H9 (cell line): ENCODE data around the gene FAM174C. TPM values are rescaled to one million over a fixed set of nuclear protein-coding genes. Genes with fewer than 3 reads are reported as not detected.

Experiments used
- DNase-seq: peaks from one replicate; pipeline ENCODE4 v3.0.0-alpha.2; 2017
- H2AFZ ChIP-seq: one replicate; pipeline ENCODE4 v1.6.1; 2013; ENCODE audit warnings: mild to moderate bottlenecking, low read length, control low read depth, moderate library complexity
- H2AK5ac ChIP-seq: 2 replicates; pipeline ENCODE4 v1.6.1; 2013; ENCODE audit warnings: low read length, control low read depth, mixed read lengths; ENCODE audit not compliant: insufficient read length
- H2BK120ac ChIP-seq: one replicate; pipeline ENCODE4 v1.6.1; 2013; ENCODE audit warnings: low read depth, mild to moderate bottlenecking, low read length, control low read depth, inconsistent platforms; ENCODE audit not compliant: poor library complexity, severe bottlenecking
- H2BK12ac ChIP-seq: 2 replicates; pipeline ENCODE4 v1.6.1; 2013; ENCODE audit warnings: low read length, control low read depth, mixed read lengths, low read depth; ENCODE audit not compliant: insufficient read length
- H2BK15ac ChIP-seq: 2 replicates; pipeline ENCODE4 v1.6.1; 2013; ENCODE audit warnings: low read depth, low read length, control low read depth
- H2BK20ac ChIP-seq: one replicate; pipeline ENCODE4 v1.6.1; 2013; ENCODE audit warnings: low read depth, mild to moderate bottlenecking, low read length, control low read depth, inconsistent platforms; ENCODE audit not compliant: poor library complexity, severe bottlenecking
- H2BK5ac ChIP-seq: 2 replicates; pipeline ENCODE4 v1.6.1; 2013; ENCODE audit warnings: low read length, control low read depth, mixed read lengths; ENCODE audit not compliant: insufficient read length
- H3K14ac ChIP-seq: 2 replicates; pipeline ENCODE4 v1.6.1; 2013; ENCODE audit warnings: low read length, control low read depth; ENCODE audit not compliant: insufficient read depth
- H3K18ac ChIP-seq: 2 replicates; pipeline ENCODE4 v1.6.1; 2013; ENCODE audit warnings: low read depth, mild to moderate bottlenecking, mixed read lengths, low read length, control low read depth; ENCODE audit not compliant: insufficient read length
- H3K23ac ChIP-seq: 2 replicates; pipeline ENCODE4 v1.6.1; 2013; ENCODE audit warnings: low read length, control low read depth, mixed read lengths, low read depth; ENCODE audit not compliant: insufficient read length
- H3K23me2 ChIP-seq: 2 replicates; pipeline ENCODE4 v1.6.1; 2013; ENCODE audit warnings: low read depth, mild to moderate bottlenecking, mixed read lengths, low read length, control low read depth; ENCODE audit not compliant: insufficient read length, poor library complexity, severe bottlenecking
- H3K27ac ChIP-seq: 2 replicates; pipeline ENCODE4 v1.5.1; 2013; ENCODE audit warnings: low read length, control low read depth, mixed read lengths, low read depth; ENCODE audit not compliant: insufficient read length
- H3K27me3 ChIP-seq: 2 replicates; pipeline ENCODE4 v1.6.1; 2013; ENCODE audit warnings: low read length, control low read depth, inconsistent platforms; ENCODE audit not compliant: insufficient read depth
- H3K4ac ChIP-seq: 2 replicates; pipeline ENCODE4 v1.6.1; 2013; ENCODE audit warnings: low read depth, mild to moderate bottlenecking, control low read depth, inconsistent platforms, low read length, moderate library complexity
- H3K4me1 ChIP-seq: 2 replicates; pipeline ENCODE4 v1.6.1; 2013; ENCODE audit warnings: low read length, control low read depth, inconsistent platforms; ENCODE audit not compliant: insufficient read depth
- H3K4me2 ChIP-seq: 2 replicates; pipeline ENCODE4 v1.6.1; 2013; ENCODE audit warnings: low read length, control low read depth, mixed read lengths; ENCODE audit not compliant: insufficient read length, insufficient read depth
- H3K56ac ChIP-seq: 2 replicates; pipeline ENCODE4 v1.6.1; 2013; ENCODE audit warnings: low read depth, mild to moderate bottlenecking, mixed read lengths, low read length, control low read depth; ENCODE audit not compliant: insufficient read length
- H3K79me1 ChIP-seq: 2 replicates; pipeline ENCODE4 v1.6.1; 2013; ENCODE audit warnings: low read depth, mild to moderate bottlenecking, moderate library complexity, low read length, control low read depth, inconsistent platforms; ENCODE audit not compliant: insufficient read depth, poor library complexity, severe bottlenecking
- H3K79me2 ChIP-seq: 2 replicates; pipeline ENCODE4 v1.6.1; 2013; ENCODE audit warnings: low read length, control low read depth, inconsistent platforms; ENCODE audit not compliant: insufficient read depth
- H3K9ac ChIP-seq: 2 replicates; pipeline ENCODE4 v1.6.1; 2013; ENCODE audit warnings: low read length, control low read depth, mixed read lengths; ENCODE audit not compliant: insufficient read length; ENCODE audit errors: extremely low read depth
- H3K9me3 ChIP-seq: one replicate; pipeline ENCODE4 v1.6.1; 2013; ENCODE audit warnings: low read depth, low read length, inconsistent platforms; ENCODE audit not compliant: control insufficient read depth
- H3T11ph ChIP-seq: one replicate; pipeline ENCODE4 v1.6.1; 2013; ENCODE audit warnings: mild to moderate bottlenecking, low read length, control low read depth, inconsistent platforms
- H4K20me1 ChIP-seq: one replicate; pipeline ENCODE4 v1.6.1; 2013; ENCODE audit not compliant: control insufficient read depth, insufficient read length, insufficient read depth
- H4K5ac ChIP-seq: 2 replicates; pipeline ENCODE4 v1.6.1; 2013; ENCODE audit warnings: low read depth, mild to moderate bottlenecking, mixed read lengths, low read length, control low read depth; ENCODE audit not compliant: insufficient read length
- H4K8ac ChIP-seq: replicated peaks from 2 replicates; pipeline ENCODE4 v1.6.1; 2013; ENCODE audit warnings: low read length, control low read depth, mixed read lengths, low read depth; ENCODE audit not compliant: insufficient read length
- H4K91ac ChIP-seq: 2 replicates; pipeline ENCODE4 v1.6.1; 2013; ENCODE audit warnings: low read depth, mild to moderate bottlenecking, moderate library complexity, mixed read lengths, low read length, control low read depth; ENCODE audit not compliant: insufficient read length
- H3K27ac Mint-ChIP-seq, 3 experiments: 2 replicates in 2 of 3; 3 replicates in 1 of 3; pipeline ENCODE4 v1.8.0; 2020 to 2021; ENCODE audit warnings: mixed read lengths in 3 of 3, mild to moderate bottlenecking in 1 of 3, moderate library complexity in 1 of 3
- H3K27me3 Mint-ChIP-seq: 2 replicates; pipeline ENCODE4 v1.8.0; 2021; ENCODE audit warnings: low read depth, mild to moderate bottlenecking, moderate library complexity, mixed read lengths
- H3K36me3 Mint-ChIP-seq, 3 experiments: 2 replicates in 2 of 3; 3 replicates in 1 of 3; pipeline ENCODE4 v1.8.0; 2020 to 2021; ENCODE audit warnings: low read depth in 3 of 3, mixed read lengths in 3 of 3; ENCODE audit not compliant: insufficient read depth in 1 of 3
- H3K4me1 Mint-ChIP-seq, 2 experiments: 2 replicates each; pipeline ENCODE4 v1.8.0; 2020; ENCODE audit warnings: mixed read lengths in 2 of 2
- H3K4me3 Mint-ChIP-seq, 2 experiments: 2 replicates in 1 of 2; 3 replicates in 1 of 2; pipeline ENCODE4 v1.8.0; 2020 to 2021; ENCODE audit warnings: mild to moderate bottlenecking in 2 of 2, mixed read lengths in 2 of 2, moderate library complexity in 1 of 2
- H3K9me3 Mint-ChIP-seq, 2 experiments: 2 replicates in 1 of 2; 3 replicates in 1 of 2; pipeline ENCODE4 v1.8.0; 2020; ENCODE audit warnings: mild to moderate bottlenecking in 2 of 2, mixed read lengths in 2 of 2, moderate library complexity in 1 of 2
- CTCF ChIP-seq: fragments of 200-600 bp; sonication (generic); conservative IDR thresholded peaks from 3 replicates; pipeline ENCODE4 v1.8.0; 2021; ENCODE audit warnings: antibody characterized with exemption, mild to moderate bottlenecking
- WGBS: extraction: QIAGEN DNeasy Blood & Tissue Kit; methylation state at CpG from one replicate; pipeline ENCODE4 v1.1.7; 2013; ENCODE audit warnings: missing lambda C conversion rate, low lambda C conversion rate, mixed read lengths; ENCODE audit not compliant: insufficient read length; ENCODE audit errors: extremely low coverage; 5-methylcytosine and 5-hydroxymethylcytosine counted together
- total RNA-seq: library from RNA; stranded (reverse); gene quantifications from 2 replicates; pipeline ENCODE4 v1.2.1, GENCODE V29; 2021

The FAM174C gene
- total RNA-seq, 1 experiment from 2014 or later: 63.0 TPM

DNA sequence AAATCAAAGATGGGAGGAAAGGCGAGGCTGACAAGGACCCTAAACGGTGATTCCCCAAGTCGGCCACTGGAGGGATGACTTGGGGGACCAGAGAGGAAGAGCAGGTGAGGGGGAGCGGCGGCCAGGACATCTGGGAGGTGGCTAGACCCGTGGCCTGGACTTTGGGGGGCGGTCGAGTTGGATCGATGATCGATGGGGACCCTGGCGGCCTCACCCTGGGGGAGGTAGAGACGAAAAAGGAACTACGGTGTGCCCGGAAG is 13.9 kb upstream of the FAM174C start:
- H3K4ac ChIP-seq: no peak overlapping the region
- DNase-seq: no peak
- H4K91ac ChIP-seq: no peak overlapping the region
- H3K4me2 ChIP-seq: peak overlapping the region; percentile 84
- H3K56ac ChIP-seq: no peak overlapping the region
- H2AK5ac ChIP-seq: no peak overlapping the region
- H3K23me2 ChIP-seq: peaks cover 23% of the 10 kb centered on the region
- Mint-ChIP-seq H3K9me3 (no peaks in the 10 kb centered on the region; a peak in 1 of 5 replicates), H3K36me3 (peaks cover 8 to 34% (median 18%) of the 10 kb centered on the region in 3 experiments), H3K27me3 (no peaks in the 10 kb centered on the region; the same call in 1 of the 2 replicates), H3K4me3 (peak overlapping the region; percentile 84 to 93), H3K4me1 (peaks cover 59 to 62% of the 10 kb centered on the region in 2 experiments), H3K27ac (peak overlapping the region; percentile 74 to 96 (median 96); a peak in 6 of 7 replicates)
- H2BK120ac ChIP-seq: no peak overlapping the region
- no peaks in the 10 kb centered on the region for H4K20me1 ChIP-seq
- H3K23ac ChIP-seq: no peak overlapping the region
- H3K9ac ChIP-seq: peak overlapping the region; percentile 41
- H4K8ac ChIP-seq: no peak overlapping the region
- no peaks in the 10 kb centered on the region for H3K79me1 ChIP-seq
- H3K9me3 ChIP-seq: no peaks in the 10 kb centered on the region
- no CpG with 5 or more reads among the region's 14 CpGs for WGBS
- peak; percentile 47 for TF ChIP-seq CTCF
- H3K27me3 ChIP-seq: no peaks in the 10 kb centered on the region
- H2BK15ac ChIP-seq: no peak overlapping the region
- H3K18ac ChIP-seq: peak overlapping the region; percentile 70
- no peak overlapping the region for H2AFZ ChIP-seq
- no peak overlapping the region for H2BK20ac ChIP-seq
- H3K27ac ChIP-seq: no peak overlapping the region
- H3K79me2 ChIP-seq: no peaks in the 10 kb centered on the region
- H2BK12ac ChIP-seq: no peak overlapping the region
- H2BK5ac ChIP-seq: no peak overlapping the region
- H3T11ph ChIP-seq: no peak overlapping the region
- peak overlapping the region; percentile 84 for H3K14ac ChIP-seq
- H3K4me1 ChIP-seq: peaks cover 4% of the 10 kb centered on the region; the same call in 1 of the 2 replicates
- H4K5ac ChIP-seq: no peak overlapping the region
